NCI-H748 (cell line): ENCODE results near the gene KLHDC3.
A peak's percentile ranks its signal among the peaks of the same experiment; 100 is the strongest.
"Not testable (repeated sequence)": the region's sequence is repeated elsewhere in the genome, so short reads cannot be mapped to it uniquely, and the experiment has no call there.

Experiments
- DNase-seq: peaks from one replicate; lab custom pipeline; 2025; ENCODE audit not compliant: unreplicated experiment; lab: John Stamatoyannopoulos, UW

The KLHDC3 gene

DNA sequence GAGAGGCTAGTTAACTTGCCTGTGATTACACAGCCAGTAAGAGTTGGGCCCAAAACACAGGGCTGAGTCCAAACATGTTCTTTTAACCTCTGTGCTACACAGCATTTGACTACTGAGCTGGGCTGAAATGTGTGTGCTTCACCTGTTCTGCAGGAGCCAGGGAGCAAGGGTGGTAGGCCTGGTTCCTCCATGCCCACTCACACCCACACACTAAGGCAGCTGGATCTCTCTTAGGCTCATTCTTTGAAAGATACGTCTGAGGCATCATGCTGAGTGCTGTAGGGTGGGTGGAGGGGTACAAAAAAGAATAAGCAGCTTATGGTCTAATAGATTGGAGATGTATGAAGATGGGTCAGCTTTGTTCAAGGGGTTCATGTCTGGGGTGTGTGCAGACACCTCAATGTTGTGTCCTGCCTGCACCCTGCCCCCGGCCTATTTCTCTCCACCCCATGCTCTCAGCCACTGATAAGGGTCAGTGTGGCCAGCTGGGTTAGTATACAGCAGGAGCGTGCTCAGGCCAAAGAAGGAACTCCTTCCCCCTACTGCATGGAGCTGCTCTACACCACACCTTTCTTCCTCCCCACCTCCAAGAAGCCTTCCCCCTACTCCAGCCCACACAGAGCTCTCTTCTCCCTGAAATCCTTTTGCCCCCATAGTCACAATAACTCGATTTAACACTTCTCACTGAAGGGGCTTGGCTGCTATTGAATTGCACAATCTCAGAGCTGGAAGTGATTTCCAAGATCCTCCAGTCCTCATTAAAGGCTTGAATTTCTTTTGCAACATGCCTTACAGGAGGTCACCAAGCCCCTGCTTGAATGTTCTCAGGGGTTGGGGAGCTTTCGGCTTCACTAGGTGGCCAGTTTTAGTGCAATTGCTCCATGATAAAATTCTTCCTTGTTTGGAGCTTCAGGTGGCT is 26.3 kb upstream of the KLHDC3 start:
- DNase-seq = no peak

DNA sequence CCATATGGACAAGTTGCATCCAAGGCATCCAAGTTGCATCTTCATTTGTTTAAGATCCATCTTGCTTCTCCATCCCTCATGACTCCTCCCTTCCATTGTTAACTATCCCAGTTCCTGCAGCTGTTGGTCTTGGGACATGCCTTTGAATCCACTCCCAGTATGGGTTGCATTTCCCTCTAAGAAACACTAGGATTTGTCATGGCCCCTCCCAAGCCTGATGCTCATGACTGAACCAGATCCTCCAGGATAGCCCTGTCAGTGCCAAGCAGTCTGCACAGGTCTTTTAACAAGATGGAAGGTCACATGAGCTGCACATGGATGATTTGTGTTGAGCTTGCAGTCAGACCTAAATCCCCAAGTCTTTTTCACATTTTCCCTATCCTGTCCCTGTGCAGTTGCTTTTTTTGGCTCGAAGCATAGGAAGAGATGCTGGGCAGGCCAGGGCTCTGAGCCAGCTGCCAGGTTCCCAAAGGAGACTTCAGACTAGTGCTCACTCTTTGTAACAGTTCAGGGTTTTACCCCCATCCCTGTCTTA is 25.5 kb upstream of the KLHDC3 start:
- no peak for DNase-seq

GRCh38 chr6:42989923-42990322 is 24.1 kb upstream of the KLHDC3 start:
- no peak for DNase-seq

GRCh38 chr6:42993445-42993844 is 20.6 kb upstream of the KLHDC3 start:
- DNase-seq = no peak

DNA sequence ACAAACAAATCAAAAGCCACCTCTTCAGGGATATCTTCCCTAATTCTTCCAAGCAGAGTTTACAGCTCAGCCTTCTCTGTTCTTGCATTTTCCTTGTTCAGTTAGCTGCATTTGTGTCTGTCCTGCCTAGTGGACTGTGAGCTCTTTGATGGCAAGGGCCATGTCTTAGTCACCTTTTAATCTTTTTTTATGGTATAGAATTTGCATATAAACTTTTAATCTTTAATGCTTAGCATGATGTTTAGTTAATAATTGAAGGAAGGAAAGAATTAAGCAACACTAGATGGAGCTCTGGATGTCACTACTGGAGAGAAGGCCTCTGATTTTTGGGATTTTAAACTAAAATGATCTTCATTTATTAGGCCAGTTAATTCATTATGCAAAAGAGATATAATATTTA is 17.5 kb upstream of the KLHDC3 start:
- DNase-seq = no peak

GRCh38 chr6:42998205-42998604 is 15.8 kb upstream of the KLHDC3 start:
- not testable (repeated sequence) for DNase-seq

DNA sequence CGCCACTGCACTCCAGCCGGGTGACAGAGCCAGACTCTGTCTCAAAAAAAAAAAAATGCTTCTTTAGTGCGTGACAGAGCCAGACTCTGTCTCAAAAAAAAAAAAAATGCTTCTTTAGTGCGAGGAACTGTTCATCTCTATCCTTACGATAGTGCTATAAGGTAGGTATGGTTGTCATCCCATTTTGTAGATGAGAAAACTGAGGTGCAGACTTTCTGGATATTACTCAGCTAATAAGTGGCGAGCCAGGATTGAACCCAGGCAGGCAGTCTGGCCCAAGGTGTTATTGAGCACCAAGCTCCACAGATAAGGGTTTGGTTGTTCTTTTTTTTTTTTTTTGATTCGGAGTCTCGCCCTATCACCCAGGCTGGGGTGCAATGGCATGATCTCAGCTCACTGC is 12.2 kb upstream of the KLHDC3 start:
- no peak for DNase-seq

- no peak for DNase-seq
Observed at GRCh38 chr6:43005844-43006243, 8.2 kb upstream of the KLHDC3 start.

DNA sequence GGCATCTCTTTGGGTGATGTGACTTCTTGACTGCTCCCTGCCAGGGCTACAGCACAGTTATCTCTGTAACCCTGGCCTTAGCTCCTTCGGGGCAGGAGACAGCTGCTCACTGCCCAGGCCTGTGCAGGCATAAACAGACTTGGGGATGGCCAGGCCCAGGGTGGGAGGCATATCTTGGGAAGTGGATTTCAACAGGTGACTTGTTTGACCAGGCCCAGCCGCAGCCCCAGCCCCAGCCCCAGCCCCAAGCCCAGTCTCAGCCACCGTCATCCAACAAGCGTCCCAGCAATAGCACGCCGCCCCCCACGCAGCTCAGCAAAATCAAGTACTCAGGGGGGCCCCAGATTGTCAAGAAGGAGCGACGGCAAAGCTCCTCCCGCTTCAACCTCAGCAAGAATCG is 7.8 kb upstream of the KLHDC3 start:
- DNase-seq = no peak

- DNase-seq = no peak
Observed at GRCh38 chr6:43007126-43007525, 6.9 kb upstream of the KLHDC3 start.

DNA sequence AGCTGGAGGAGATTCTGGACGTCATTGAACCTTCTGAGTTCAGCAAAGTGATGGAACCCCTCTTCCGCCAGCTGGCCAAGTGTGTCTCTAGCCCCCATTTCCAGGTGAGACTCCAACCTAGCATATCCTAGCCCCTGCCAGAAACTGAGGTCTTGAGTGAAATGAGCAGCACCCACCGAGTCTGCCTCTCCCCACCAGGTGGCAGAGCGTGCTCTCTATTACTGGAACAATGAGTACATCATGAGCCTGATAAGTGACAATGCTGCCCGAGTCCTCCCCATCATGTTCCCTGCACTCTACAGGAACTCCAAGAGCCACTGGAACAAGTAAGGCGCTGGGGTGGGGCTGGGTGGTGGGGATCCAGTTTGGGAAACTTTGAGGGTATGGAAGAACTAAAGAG is 4.9 kb upstream of the KLHDC3 start:
- DNase-seq = peak; percentile 29

GRCh38 chr6:43011207-43011606 is 2.8 kb upstream of the KLHDC3 start:
- DNase-seq = no peak

GRCh38 chr6:43012364-43012763 is 1.7 kb upstream of the KLHDC3 start:
- no peak for DNase-seq

DNA sequence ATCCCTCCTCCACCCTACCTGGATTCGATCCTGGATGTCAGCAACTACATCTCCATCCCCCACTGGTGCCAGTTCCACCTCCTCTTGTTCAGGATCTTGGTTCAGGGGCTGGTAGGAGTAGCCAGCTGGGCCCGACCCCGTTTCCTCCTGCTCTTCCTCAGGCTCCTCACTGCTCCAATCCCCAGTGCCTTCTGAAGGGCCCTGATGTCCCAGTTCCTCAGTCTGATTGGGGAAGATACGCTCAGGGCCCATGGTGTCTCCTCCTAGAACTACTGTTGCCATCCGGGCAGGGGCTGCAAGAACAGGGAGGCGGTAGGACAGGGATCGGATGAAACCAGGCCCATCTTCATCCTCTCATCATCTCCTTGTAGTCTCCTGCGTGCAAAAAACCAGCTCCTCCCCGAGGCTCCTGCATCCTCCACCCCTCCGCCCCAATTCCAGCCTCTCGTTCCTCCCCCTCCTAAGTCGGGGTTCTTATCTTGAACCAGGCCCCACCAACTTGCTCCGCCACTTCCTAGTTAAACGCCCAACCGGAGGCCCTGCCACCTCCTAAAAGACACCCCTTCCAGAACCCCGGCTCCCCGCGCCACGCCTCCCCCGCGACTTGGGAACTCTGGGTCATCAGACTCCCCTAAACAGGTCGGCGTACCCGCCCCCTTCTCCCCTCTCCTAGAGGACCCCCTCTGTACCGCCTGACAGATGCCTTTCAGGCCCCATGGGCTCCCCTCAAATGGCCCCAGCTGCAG is 779 bp upstream of the KLHDC3 start:
- peak; percentile 52 for DNase-seq

GRCh38 chr6:43014434-43014909 is 423 bp downstream of the KLHDC3 start:
- peak; percentile 61 for DNase-seq

- no peak for DNase-seq
Observed at GRCh38 chr6:43016176-43016942, 2.3 kb downstream of the KLHDC3 start.

- DNase-seq = no peak
Observed at GRCh38 chr6:43016943-43017334, 2.9 kb downstream of the KLHDC3 start.

DNA sequence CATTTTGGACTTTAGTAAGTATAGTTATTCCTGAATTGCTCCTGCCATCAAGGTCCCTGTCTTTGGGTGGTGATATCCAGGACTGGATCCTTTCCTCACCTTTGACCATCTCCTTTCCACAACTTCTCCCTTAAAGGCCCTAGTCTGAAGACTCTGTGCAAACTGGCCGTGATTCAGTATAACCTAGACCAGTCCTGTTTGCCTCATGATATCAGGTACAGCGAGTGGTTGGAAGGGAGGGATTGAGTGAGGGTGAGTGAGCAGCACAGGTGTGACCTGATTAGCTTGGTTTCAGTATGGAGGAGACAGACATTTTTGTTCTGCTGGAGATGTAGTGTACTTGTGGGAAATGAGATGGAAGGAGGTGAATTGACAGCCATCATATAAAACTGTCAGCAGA is 5.1 kb downstream of the KLHDC3 start:
- DNase-seq = no peak

DNA sequence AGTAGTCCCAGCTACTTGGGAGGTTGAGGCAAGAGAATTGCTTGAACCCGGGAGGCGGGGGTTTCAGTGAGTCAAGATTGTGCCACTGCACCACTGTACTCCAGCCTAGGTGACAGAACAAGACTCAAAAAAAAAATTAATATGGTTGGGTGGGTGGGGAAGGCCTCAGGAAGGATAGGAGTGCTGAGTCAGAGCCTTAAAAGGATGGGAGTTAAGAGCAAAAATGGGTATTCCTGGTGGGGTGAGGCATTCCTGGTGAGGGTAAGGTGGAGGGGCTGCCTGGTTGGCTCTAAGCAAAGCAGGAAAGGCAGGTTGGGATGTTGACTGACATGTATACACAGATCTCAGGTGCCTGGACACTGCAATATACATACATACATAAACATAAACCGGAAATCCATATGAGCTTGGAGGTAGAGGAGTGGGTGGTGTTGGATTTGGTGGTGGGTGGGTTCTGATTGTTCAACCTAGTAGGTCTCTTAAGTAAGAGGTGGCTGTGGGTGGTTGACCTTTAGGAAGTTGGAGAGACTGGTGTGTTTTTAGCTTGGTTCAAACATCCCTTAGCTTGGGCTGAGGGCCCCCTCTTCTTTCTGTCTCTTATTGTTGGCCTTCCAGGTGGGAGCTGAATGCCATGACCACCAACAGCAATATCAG is 6.1 kb downstream of the KLHDC3 start:
- DNase-seq = no peak

GRCh38 chr6:43020847-43021246 is 6.8 kb downstream of the KLHDC3 start:
- peak; percentile 49 for DNase-seq
